DMS79 (cell line): ENCODE data around the gene KRTAP10-3.

Experiments used
- DNase-seq: peaks from one replicate; lab custom pipeline; 2025; lab: John Stamatoyannopoulos, UW

KRTAP10-3 gene

GRCh38 chr21:44547656-44548331 is 10.8 kb downstream of the KRTAP10-3 start:
- DNase-seq, result no peak

- no peak for DNase-seq
Observed at GRCh38 chr21:44544566-44544965, 14.0 kb downstream of the KRTAP10-3 start.

- DNase-seq, result no peak
Observed at GRCh38 chr21:44542716-44543115, 15.9 kb downstream of the KRTAP10-3 start.

- no peak for DNase-seq
Observed at GRCh38 chr21:44540741-44541288, 17.8 kb downstream of the KRTAP10-3 start.

GRCh38 chr21:44539991-44540666 is 18.5 kb downstream of the KRTAP10-3 start, which contains the start of gene KRTAP10-1:
TSS of gene KRTAP10-1 (minus strand) at chr21:44540195. CDS start at chr21:44540150, 45 bp downstream.
- no peak for DNase-seq

- no peak for DNase-seq
Observed at GRCh38 chr21:44539046-44539445, 19.5 kb downstream of the KRTAP10-3 start.

GRCh38 chr21:44537930-44538911 is 20.4 kb downstream of the KRTAP10-3 start:
- no peak for DNase-seq

GRCh38 chr21:44535963-44536362 is 22.6 kb downstream of the KRTAP10-3 start:
- DNase-seq, result no peak

GRCh38 chr21:44534688-44535087 is 23.9 kb downstream of the KRTAP10-3 start:
- no peak for DNase-seq

GRCh38 chr21:44533891-44534627 is 24.5 kb downstream of the KRTAP10-3 start:
- DNase-seq, result no peak

- DNase-seq, result no peak
Observed at GRCh38 chr21:44533121-44533890, 25.3 kb downstream of the KRTAP10-3 start.

GRCh38 chr21:44532712-44533111 is 25.9 kb downstream of the KRTAP10-3 start:
- DNase-seq, result no peak

- no peak for DNase-seq
Observed at GRCh38 chr21:44531606-44532564, 26.7 kb downstream of the KRTAP10-3 start.

GRCh38 chr21:44530903-44531605 is 27.5 kb downstream of the KRTAP10-3 start:
- DNase-seq, result no peak

- no peak for DNase-seq
Observed at GRCh38 chr21:44530221-44530902, 28.2 kb downstream of the KRTAP10-3 start.

GRCh38 chr21:44529503-44530125 is 29.0 kb downstream of the KRTAP10-3 start:
- no peak for DNase-seq

GRCh38 chr21:44529011-44529421 is 29.6 kb downstream of the KRTAP10-3 start:
- DNase-seq, result no peak

- no peak for DNase-seq
Observed at GRCh38 chr21:44528634-44528995, 30.0 kb downstream of the KRTAP10-3 start.
